Measurements from ENCODE around the gene RTN4R. TPM values are rescaled to one million over a fixed set of nuclear protein-coding genes. Genes with fewer than 3 reads are reported as not detected.

RTN4R gene
- total and polyA plus RNA-seq, 12 donors, result 0.35 to 18.8 (median 1.1) TPM

- no peak for TF ChIP-seq CTCF (IDR thresholded peaks at IDR 0.05)
- no peak for TF ChIP-seq POLR2A (IDR thresholded peaks at IDR 0.05)
- 79 to 96% (median 88%) methylated on average over 7 to 17 of the region's 17 CpGs for WGBS, 4 donors
- DNase-seq, result no peak
Measured at GRCh38 chr22:20193761-20194494, 74.2 kb downstream of the RTN4R start.

GRCh38 chr22:20192972-20193760 is 75.0 kb downstream of the RTN4R start:
- Histone ChIP-seq H3K9me3 (replicated peaks in 1 of 3) (no peaks in the 10 kb centered on the region), H3K4me1 (replicated peaks in 1 of 2) (no peaks in the 10 kb centered on the region), H3K36me3 (replicated peaks in 1 of 2) (no peaks in the 10 kb centered on the region), H3K27ac (no peak overlapping the region), H3K27me3 (no peaks in the 10 kb centered on the region), H3K4me3 (no peak overlapping the region)
- 80 to 87% (median 86%) methylated on average over 14 to 20 of the region's 20 CpGs for WGBS, 4 donors
- TF ChIP-seq POLR2A (IDR thresholded peaks at IDR 0.05) (no peak), CTCF (IDR thresholded peaks at IDR 0.05) (no peak)
- no peak for DNase-seq
- intact Hi-C loops (cut with DNase I), result no loop called here

More at GRCh38 chr22:20193761-20194494, 74.2 kb downstream of the RTN4R start:
- H3K27me3 ChIP-seq, result no peaks in the 10 kb centered on the region
- no peaks in the 10 kb centered on the region for H3K36me3 ChIP-seq (replicated peaks in 1 of 2)
- H3K27ac ChIP-seq, result no peak overlapping the region
- H3K4me3 ChIP-seq, result no peak overlapping the region
- no peaks in the 10 kb centered on the region for H3K4me1 ChIP-seq (replicated peaks in 1 of 2)
- intact Hi-C loops (cut with DNase I), result no loop called here
- no peaks in the 10 kb centered on the region for H3K9me3 ChIP-seq (replicated peaks in 1 of 3)

- Histone ChIP-seq H3K27ac (no peak overlapping the region), H3K36me3 (replicated peaks in 1 of 2) (no peaks in the 10 kb centered on the region), H3K9me3 (replicated peaks in 1 of 3) (no peaks in the 10 kb centered on the region), H3K4me3 (no peak overlapping the region), H3K4me1 (replicated peaks in 1 of 2) (no peaks in the 10 kb centered on the region), H3K27me3 (no peaks in the 10 kb centered on the region)
- WGBS, 4 donors, result 76 to 95% (median 87%) methylated on average over 7 to 10 of the region's 10 CpGs
- intact Hi-C loops (cut with DNase I), result no loop called here
- no peak for DNase-seq
- no peak for TF ChIP-seq POLR2A (IDR thresholded peaks at IDR 0.05)
- no peak for TF ChIP-seq CTCF (IDR thresholded peaks at IDR 0.05)
Measured at GRCh38 chr22:20192293-20192971, 75.7 kb downstream of the RTN4R start.

GRCh38 chr22:20191803-20192202 is 76.3 kb downstream of the RTN4R start:
- WGBS, 4 donors, result 77 to 94% (median 87%) methylated on average over 2 to 8 of the region's 8 CpGs
- H3K27ac ChIP-seq, result no peak overlapping the region
- H3K36me3 ChIP-seq (replicated peaks in 1 of 2), result no peaks in the 10 kb centered on the region
- DNase-seq, result no peak
- intact Hi-C loops (cut with DNase I), result no loop called here
- no peak overlapping the region for H3K4me3 ChIP-seq
- TF ChIP-seq POLR2A (IDR thresholded peaks at IDR 0.05) (no peak), CTCF (IDR thresholded peaks at IDR 0.05) (no peak)
- H3K9me3 ChIP-seq (replicated peaks in 1 of 3), result no peaks in the 10 kb centered on the region
- no peaks in the 10 kb centered on the region for H3K4me1 ChIP-seq (replicated peaks in 1 of 2)
- no peaks in the 10 kb centered on the region for H3K27me3 ChIP-seq

Data from adrenal gland (tissue), 12 donors.